ENCODE measurements around the gene MCC. TPM values are rescaled to one million over a fixed set of nuclear protein-coding genes. Genes with fewer than 3 reads are reported as not detected.

MCC gene
- total and polyA plus RNA-seq, 7 donors: 1.4 to 13.8 (median 4.4) TPM

DNA sequence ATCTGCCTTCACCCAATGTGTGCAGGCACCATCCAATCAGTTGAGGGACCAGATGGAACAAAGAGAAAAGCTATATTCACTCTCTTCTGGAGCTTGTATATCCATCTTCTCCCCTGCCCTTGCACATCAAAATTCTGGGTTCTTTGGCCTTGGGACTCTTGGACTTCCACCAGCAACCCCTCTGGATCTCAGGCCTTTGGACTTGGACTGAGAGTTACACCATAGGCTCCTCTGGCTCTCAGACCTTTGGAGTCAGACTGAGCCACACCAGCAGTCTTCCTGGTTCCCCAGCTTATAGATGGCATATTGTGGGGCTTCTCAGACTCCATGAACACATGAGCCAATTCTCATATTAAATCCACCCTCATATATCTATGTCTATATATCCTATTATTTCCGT, 126.6 kb downstream of the MCC start:
- Histone ChIP-seq H3K9me3 (peaks cover 6% of the 10 kb centered on the region), H3K4me3 (no peak overlapping the region), H3K27ac (no peak overlapping the region), H3K27me3 (ENCODE audit: insufficient read depth in 3 of 3, low read length in 2 of 3) (no peaks in the 10 kb centered on the region), H3K36me3 (ENCODE audit: insufficient read depth in 1 of 2, low read depth in 1 of 2) (no peaks in the 10 kb centered on the region), H3K4me1 (no peaks in the 10 kb centered on the region)
- intact Hi-C loops (cut with DNase I): no loop called here
- TF ChIP-seq, protein P1, sequence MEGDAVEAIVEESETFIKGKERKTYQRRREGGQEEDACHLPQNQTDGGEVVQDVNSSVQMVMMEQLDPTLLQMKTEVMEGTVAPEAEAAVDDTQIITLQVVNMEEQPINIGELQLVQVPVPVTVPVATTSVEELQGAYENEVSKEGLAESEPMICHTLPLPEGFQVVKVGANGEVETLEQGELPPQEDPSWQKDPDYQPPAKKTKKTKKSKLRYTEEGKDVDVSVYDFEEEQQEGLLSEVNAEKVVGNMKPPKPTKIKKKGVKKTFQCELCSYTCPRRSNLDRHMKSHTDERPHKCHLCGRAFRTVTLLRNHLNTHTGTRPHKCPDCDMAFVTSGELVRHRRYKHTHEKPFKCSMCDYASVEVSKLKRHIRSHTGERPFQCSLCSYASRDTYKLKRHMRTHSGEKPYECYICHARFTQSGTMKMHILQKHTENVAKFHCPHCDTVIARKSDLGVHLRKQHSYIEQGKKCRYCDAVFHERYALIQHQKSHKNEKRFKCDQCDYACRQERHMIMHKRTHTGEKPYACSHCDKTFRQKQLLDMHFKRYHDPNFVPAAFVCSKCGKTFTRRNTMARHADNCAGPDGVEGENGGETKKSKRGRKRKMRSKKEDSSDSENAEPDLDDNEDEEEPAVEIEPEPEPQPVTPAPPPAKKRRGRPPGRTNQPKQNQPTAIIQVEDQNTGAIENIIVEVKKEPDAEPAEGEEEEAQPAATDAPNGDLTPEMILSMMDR (IDR thresholded peaks at IDR 0.05): no peak
- ATAC-seq: no peak
- WGBS, 3 donors: 94 to 100% (median 99%) methylated on average over 1 of the region's 1 CpG
- DNase-seq: no peak

DNA sequence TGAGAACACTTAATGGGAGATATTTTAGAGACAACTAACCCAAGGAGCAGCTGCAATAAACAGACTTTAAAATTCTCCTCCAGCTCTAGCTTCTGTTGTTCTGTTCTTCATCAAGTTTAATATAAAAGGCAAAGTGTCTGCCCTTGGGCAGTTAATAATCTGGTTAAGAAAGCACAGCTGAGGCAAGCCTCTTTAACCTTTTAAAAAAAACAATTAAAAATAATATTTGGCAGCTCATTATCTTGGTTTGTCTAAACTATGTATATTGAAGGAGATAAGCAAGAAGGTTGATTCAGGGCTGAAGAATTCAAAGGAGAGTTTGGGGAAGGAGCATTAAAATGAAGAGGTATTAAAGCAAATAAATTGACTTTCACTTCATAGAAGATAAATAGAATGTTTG, 128.8 kb downstream of the MCC start:
- DNase-seq (no peak), ATAC-seq (no peak)
- Histone ChIP-seq H3K4me3 (no peak overlapping the region), H3K36me3 (ENCODE audit: insufficient read depth in 1 of 2, low read depth in 1 of 2) (no peaks in the 10 kb centered on the region), H3K27ac (no peak overlapping the region), H3K9me3 (peaks cover 1% of the 10 kb centered on the region), H3K4me1 (no peaks in the 10 kb centered on the region), H3K27me3 (ENCODE audit: insufficient read depth in 3 of 3, low read length in 2 of 3) (no peaks in the 10 kb centered on the region)
- TF ChIP-seq, protein P1 (IDR thresholded peaks at IDR 0.05): no peak
- intact Hi-C loops (cut with DNase I): no loop called here

DNA sequence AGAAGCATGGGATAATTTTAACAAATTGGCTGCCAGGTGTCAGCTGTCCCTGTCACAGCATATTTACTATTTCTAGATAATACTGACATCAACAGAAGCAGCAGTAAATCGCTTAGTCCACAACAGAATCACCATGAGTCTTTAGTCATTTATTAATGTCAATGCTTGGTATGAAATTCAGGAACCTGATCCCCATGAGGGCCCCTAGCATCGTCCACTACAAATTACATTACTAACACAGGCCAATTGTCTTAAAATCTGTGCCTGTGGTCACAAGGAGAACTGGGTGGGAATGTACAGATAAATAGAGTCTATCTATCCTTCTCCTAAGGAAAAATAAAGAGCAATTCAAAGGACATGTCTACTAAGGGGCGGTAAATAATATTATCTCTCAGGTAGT, 129.6 kb downstream of the MCC start:
- Histone ChIP-seq H3K9me3 (no peaks in the 10 kb centered on the region), H3K27me3 (ENCODE audit: insufficient read depth in 3 of 3, low read length in 2 of 3) (no peaks in the 10 kb centered on the region), H3K36me3 (ENCODE audit: insufficient read depth in 1 of 2, low read depth in 1 of 2) (no peaks in the 10 kb centered on the region), H3K4me3 (no peak overlapping the region), H3K4me1 (no peaks in the 10 kb centered on the region), H3K27ac (no peak overlapping the region)
- WGBS, 3 donors: 54 to 74% (median 55%) methylated on average over 3 of the region's 3 CpGs
- DNase-seq: no peak
- intact Hi-C loops (cut with DNase I): no loop called here
- TF ChIP-seq, protein P1 (IDR thresholded peaks at IDR 0.05): no peak
- ATAC-seq: no peak

DNA sequence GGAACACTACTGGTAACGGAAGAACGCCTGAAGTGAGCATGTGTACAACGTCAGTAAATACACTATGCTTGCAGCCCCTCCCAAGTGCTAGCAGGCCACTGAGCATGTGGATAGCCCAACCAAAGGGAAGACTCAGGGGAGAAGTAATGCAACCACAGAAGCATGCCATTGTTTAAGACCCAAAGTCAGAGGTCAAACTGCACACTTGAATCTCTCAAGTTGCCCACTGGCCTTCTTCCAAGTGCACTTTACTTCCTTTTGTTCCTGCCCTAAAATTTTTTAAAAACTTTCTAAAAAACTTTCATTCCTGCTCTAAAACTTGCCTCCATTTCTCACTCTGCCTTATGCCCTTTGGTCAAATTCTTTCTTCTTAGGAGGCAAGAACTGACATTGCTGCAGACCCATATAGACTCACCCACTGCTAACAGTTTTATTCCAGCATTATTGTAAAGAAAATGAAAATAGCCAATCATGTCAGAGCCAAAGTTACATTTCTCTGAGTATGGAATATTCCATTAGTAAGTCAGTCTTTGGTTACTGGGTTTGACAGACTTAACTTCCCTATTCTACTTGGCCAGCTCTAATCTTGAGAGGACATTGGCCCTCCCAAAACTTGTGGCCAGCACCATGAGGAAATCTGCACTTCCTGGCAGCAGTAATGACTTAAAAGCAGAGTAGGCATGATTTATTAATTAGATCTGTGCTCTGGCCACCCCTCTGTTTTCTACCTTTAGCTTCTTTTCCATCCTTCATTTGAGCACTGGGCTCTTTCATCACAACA, 130.4 kb downstream of the MCC start:
- no peaks in the 10 kb centered on the region for H3K9me3 ChIP-seq
- DNase-seq (no peak), ATAC-seq (no peak)
- H3K4me3 ChIP-seq: no peak overlapping the region
- WGBS, 3 donors: 81 to 87% (median 82%) methylated on average over 3 of the region's 3 CpGs
- TF ChIP-seq, protein P1 (IDR thresholded peaks at IDR 0.05): no peak
- intact Hi-C loops (cut with DNase I): no loop called here
- H3K27me3 ChIP-seq (ENCODE audit: insufficient read depth in 3 of 3, low read length in 2 of 3): no peaks in the 10 kb centered on the region
- no peaks in the 10 kb centered on the region for H3K36me3 ChIP-seq (ENCODE audit: insufficient read depth in 1 of 2, low read depth in 1 of 2)
- no peak overlapping the region for H3K27ac ChIP-seq
- no peaks in the 10 kb centered on the region for H3K4me1 ChIP-seq

DNA sequence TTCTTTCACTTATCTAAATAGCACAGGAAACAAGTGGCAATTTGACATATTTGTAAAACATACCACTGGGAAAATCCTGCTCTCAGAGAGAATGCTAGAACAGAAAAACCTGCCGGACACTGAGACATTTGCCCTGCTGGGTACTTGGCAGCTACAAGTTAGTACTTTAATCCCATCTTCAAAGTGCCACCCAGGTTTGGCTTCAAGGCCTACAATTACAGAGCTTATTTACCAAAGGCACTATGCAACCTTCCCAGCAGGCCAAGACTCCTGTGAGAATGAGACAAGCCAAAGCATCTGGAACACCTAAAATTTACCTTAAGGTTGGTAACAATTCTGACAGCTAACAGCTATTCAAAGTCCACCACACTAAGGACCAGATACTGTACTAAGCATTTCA, 131.8 kb downstream of the MCC start:
- WGBS, 3 donors: 37 to 60% (median 45%) methylated on average over 1 of the region's 1 CpG
- Histone ChIP-seq H3K27me3 (ENCODE audit: insufficient read depth in 3 of 3, low read length in 2 of 3) (no peaks in the 10 kb centered on the region), H3K36me3 (ENCODE audit: insufficient read depth in 1 of 2, low read depth in 1 of 2) (no peaks in the 10 kb centered on the region), H3K27ac (no peak overlapping the region), H3K4me3 (no peak overlapping the region), H3K4me1 (no peaks in the 10 kb centered on the region), H3K9me3 (no peaks in the 10 kb centered on the region)
- ATAC-seq: no peak
- intact Hi-C loops (cut with DNase I): no loop called here
- no peak for DNase-seq
- TF ChIP-seq, protein P1 (IDR thresholded peaks at IDR 0.05): no peak

Data from psoas muscle (tissue), 8 donors.